Testis (tissue), 2 donors: ENCODE results near the gene BMAL1.

Experiments used
- POLR2A ChIP-seq: fragments of 450-650 bp; IDR thresholded peaks from one replicate; pipeline ENCODE4 v1.6.1; 2017; ENCODE audit warnings: antibody characterized with exemption, mild to moderate bottlenecking, moderate library complexity
- TF ChIP-seq, protein P1 (sequence below), 3 experiments: fragments of 450-650 bp in 2 of 3; fragments of 200-600 bp in 1 of 3; sonication (generic) in 1 of 3; IDR thresholded peaks; one replicate each; pipeline ENCODE4 v1.5.1; 2016 to 2019; ENCODE audit warnings: antibody characterized with exemption in 3 of 3, mild to moderate bottlenecking in 2 of 3, moderate library complexity in 1 of 3

DNA sequence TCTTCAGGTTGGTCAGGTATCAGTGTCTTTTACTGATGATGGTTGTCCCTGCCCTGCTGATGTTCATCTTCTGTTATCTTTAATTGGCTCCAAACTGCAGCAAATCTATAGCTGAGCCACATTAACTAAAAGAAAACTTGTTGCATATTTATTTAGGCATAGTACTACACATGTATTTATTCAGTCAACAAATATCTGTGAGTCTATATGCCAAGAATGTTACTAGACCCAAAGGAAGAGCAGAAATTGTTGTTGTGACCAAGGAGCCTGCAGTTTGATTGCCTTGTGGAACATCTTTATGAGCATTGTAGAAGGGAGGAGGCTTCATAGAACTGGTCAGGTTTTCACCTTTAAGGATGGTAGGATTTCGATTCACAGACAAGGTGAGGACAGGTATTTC is 10.1 kb downstream of the BMAL1 start:
- TF ChIP-seq, protein P1, sequence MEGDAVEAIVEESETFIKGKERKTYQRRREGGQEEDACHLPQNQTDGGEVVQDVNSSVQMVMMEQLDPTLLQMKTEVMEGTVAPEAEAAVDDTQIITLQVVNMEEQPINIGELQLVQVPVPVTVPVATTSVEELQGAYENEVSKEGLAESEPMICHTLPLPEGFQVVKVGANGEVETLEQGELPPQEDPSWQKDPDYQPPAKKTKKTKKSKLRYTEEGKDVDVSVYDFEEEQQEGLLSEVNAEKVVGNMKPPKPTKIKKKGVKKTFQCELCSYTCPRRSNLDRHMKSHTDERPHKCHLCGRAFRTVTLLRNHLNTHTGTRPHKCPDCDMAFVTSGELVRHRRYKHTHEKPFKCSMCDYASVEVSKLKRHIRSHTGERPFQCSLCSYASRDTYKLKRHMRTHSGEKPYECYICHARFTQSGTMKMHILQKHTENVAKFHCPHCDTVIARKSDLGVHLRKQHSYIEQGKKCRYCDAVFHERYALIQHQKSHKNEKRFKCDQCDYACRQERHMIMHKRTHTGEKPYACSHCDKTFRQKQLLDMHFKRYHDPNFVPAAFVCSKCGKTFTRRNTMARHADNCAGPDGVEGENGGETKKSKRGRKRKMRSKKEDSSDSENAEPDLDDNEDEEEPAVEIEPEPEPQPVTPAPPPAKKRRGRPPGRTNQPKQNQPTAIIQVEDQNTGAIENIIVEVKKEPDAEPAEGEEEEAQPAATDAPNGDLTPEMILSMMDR (IDR thresholded peaks at IDR 0.05), result no peak
- no peak for TF ChIP-seq POLR2A
